ENCODE results near the gene TSPAN4.

TSPAN4 gene

GRCh38 chr11:868394-868793, 25.7 kb downstream of the TSPAN4 start:
- DNase-seq = no peak

DNA sequence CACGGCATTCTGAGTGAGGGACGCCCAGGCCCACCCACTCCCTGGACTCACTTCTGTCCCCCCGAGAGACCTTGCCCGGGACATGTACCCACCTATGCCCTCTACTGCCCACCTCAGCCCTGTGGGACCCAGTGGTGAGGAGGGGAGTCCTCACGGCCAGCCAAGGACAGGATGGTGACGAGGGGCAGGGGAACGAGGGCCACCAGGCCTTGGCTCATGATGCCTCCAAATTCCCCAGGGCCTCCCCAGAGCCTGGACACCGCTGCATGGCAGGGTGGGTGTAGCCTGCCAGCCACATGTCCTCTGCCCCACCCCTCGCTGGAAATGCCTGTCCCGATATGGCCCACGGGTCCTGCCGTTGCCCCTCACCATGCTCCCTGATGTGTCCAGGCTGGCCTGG, 26.1 kb downstream of the TSPAN4 start:
- no peak for DNase-seq

GRCh38 chr11:869399-870126, 26.9 kb downstream of the TSPAN4 start:
- no peak for DNase-seq

DNA sequence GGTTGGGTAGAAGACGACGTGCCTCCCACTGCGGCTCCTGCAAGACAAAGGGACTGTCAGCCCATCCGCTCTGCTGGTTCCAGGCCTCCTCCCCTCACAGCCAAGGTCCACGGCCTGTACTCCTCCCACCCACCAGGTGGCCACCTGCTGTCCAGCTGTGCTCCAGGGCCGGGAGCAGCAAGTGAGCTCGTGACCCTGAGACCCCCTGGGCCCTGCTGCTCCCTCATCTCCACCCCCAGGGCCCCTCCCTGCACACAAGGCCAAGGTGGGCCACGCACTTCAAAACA, 27.4 kb downstream of the TSPAN4 start:
- DNase-seq = no peak

- DNase-seq = no peak
Observed at GRCh38 chr11:870418-870817, 27.8 kb downstream of the TSPAN4 start.

- no peak for DNase-seq
Observed at GRCh38 chr11:871472-871871, 28.8 kb downstream of the TSPAN4 start.

- DNase-seq = no peak
Observed at GRCh38 chr11:872799-873198, 30.1 kb downstream of the TSPAN4 start.

GRCh38 chr11:873706-874105, 31.1 kb downstream of the TSPAN4 start:
- no peak for DNase-seq

- DNase-seq = no peak
Observed at GRCh38 chr11:875203-875602, 32.6 kb downstream of the TSPAN4 start.

DNA sequence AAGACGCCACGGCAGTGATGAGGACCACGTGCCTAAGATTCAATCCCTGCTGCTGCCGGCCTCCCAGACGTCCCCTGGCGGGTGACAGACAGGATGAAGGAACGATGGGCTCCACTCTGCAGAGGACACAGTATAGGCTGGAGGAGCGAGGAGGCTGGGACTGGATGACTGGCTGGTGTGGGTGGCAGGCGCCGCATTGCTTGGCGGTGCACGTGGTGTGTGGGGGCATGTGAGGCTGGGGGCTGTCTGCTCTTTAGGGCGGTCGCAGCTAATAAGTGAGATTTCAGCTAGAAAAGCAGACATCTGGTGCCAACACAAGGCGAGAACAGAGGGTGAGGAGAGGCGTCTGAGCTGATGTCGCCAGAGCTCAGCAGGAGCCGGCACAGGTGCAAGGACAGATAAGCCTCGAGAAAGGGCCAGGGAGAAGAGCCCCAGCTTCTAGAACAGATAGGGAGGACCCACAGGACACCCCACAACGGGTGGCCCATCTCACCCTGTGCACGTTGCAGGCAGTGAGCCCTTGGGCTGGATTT, 33.2 kb downstream of the TSPAN4 start:
- no peak for DNase-seq

DNA sequence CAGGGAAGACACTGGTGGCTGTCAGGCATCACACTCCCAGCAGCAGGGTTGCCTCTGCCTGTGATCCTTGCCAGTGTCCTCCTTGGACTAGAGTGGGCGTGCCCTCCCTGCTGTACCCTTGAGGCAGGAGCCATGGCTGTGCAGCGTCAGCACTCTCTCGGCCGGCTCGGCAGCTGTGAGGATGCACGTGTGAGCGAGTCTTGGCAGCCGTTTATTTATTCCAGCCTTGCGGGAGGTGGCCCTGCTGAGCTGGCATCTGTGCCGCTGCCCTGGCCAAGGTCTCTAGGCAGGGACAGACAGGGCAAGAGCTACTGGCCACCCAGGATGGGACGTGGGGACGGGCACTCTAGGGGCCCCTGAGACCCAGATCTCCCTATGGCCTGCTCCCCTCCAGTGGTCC, 33.9 kb downstream of the TSPAN4 start:
- no peak for DNase-seq

GRCh38 chr11:877565-877964, 34.9 kb downstream of the TSPAN4 start:
- no peak for DNase-seq

DNA sequence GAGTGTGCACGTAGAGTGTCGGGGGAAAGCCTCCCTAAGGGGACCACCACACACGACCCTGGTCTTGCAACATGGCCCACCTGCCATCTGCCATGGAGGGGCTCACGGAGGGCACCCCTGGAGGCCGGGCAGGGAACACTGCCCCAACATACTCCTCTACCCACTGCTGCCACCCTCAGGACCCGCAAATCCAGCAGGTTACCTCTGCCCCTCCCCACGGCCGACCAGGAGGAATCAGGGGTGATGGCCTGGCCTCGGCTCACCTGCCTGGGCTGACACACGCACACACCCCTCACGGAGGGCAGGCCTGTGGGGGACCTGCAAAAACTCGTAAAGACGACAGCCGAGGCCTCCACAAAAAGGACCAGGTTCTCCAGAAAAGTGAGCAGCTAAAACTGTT, 37.8 kb downstream of the TSPAN4 start:
- no peak for DNase-seq

- DNase-seq = no peak
Observed at GRCh38 chr11:882596-882995, 39.9 kb downstream of the TSPAN4 start.

GRCh38 chr11:883527-883926, 40.9 kb downstream of the TSPAN4 start:
- no peak for DNase-seq

DNA sequence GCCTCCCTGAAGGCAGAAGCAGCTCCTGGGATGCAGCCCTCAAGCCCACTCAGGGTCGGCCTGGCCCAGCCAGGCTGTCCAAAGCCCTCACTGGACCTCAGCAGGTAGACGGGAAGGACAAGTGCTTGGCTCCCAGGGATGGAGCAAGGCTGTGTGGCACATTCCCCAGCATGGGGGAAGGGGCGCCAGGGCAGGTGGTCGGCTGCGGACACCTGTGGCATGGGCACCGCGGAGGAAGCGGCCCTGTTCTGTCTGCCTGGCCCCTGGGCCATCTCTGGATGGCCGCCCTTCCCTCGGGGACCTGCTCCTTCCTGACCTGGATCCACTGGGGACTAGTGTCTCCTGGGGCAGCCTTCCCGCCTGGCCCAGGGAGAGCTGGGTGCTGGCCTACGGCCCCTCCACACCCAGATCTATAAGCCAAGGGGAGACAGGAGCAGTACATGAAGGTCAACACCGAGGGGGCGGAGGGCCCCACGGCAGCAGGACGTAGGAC, 42.0 kb downstream of the TSPAN4 start:
- DNase-seq = no peak

DNA sequence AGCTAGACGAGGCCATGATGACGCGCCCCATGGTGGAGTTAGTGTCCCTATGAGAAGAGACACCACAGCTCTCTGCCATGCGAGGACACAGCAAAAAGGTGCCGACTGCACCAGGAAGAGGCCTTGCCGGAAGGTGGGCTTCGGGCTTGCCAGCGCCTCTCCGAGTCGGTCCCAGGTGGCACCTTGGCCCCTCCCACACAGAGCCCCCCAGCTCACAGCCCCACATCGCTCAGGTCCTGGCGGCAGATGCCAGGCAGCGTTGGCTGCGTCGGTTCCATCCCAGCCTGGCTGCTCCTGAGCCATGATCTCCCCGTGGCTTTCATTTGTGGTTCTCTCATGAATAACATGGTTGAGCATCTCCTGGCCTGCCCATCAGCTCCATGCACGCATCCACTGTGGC, 43.9 kb downstream of the TSPAN4 start:
- DNase-seq = no peak

DNA sequence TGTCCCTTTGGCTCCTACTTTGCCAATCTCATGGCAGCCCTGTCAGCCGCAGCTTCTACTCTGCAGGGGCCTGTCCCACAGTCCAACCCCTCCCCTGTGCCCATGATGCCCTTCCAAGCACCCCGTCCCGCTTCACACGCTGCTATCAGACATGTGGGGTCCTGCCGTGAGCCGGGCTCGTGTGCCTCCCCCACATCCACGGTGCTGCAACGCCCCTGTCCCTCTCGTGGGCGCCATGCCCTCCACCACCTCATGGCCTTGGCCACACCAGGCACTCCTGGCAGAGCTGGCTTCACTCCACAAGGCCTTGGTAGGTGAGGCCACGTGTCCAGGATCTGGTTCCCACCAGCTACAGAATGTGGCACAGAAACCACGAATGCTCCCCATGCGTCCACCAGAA, 44.9 kb downstream of the TSPAN4 start:
- DNase-seq = no peak

- no peak for DNase-seq
Observed at GRCh38 chr11:888310-889212, 45.9 kb downstream of the TSPAN4 start.

DNA sequence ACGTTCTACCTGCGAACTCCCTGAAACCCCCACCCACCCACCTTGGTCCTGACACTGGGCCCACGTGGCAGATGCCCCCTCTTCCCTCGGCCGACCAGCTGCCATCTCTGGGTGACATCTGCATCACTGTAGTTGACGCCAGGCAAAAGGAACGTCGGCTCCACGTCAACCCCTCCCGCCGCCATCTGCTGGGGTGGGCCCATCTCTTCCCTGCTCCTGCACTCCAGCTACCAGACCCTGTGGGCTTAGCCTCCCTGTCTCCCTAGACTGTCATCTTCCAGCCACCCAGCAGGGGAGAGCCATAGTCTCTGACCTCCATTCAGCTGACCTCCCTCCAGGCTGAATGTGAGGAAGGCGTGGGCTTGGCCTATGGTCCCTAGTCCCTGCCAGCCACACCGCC, 46.6 kb downstream of the TSPAN4 start:
- DNase-seq = no peak

DNA sequence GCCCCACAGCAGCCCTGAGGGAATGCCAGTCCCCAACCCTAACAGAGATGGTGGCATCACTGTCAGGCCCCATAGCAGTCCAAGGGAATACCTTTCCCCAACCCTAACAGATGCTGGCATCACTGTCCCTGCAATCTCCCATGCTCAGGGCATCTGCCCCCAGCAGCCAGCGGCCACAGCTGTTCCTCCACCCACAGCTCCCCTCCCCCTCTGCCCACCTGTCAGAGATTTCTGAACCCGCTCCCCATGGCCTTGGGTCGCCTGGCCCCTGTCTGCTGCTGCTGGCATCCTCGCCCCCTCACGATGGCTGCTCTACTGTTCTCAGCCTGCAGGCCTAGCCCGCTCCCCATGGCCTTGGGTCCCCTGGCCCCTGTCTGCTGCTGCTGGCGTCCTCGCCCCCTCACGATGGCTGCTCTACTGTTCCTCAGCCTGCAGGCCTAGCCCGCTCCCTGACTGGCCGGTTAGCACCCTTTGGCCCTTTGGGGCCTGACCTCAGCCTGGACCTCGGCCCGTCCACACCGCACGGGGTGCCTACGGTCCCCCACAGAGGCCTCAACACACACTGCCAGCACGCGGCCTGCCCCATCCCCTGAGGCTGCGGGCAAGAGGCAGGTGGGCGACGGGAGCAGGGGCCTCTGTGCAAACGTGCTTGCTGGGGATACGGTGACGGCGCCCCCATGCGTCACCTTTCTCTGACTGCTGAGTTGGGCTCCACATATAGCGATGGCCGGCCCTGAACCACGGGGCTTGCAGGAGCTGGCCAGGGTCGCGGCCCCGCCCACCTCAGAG, 47.2 kb downstream of the TSPAN4 start:
- no peak for DNase-seq

DNA sequence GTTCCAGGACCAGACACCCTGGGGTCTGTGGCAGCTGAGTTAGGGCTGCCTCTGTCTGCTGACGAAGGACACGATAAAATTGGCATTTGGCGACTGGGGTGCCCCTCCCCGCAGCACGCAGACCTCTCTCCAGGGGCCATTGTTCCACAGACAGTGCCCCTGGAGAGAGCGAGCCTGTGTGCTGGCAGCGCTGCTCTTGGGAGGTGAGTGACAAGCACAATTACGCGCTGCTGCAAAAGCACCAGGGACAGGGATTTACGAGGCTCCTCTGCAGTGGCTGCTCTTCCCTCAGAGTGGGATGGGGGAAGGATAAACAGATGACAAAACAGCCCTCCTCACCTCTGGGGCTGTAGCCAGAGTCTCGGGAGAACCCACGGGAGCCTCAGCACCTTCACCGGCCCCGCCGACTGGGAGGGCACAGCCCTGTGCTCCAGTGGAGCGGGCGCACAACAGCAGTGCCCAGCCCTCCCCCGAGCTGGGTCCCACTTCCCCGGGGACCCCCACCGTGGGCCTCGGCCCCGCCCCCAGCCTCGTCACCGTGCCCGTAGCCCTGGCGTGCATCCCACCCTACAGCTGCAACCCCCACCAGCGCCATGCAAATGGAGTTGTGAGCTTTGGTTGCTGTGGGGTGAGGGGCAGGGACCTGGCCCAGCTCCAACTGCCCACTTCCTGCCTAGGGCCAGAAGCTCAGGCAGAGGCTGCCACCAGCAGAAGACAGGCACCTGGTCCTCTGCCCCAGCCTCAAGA, 48.3 kb downstream of the TSPAN4 start:
- DNase-seq = no peak
